HepG2 (cell line): Measurements from ENCODE around the gene MTHFD1L. TPM values are rescaled to one million over a fixed set of nuclear protein-coding genes. Genes with fewer than 3 reads are reported as not detected.
A peak's percentile ranks its signal among the peaks of the same experiment; 100 is the strongest.

Source experiments
- ATAC-seq: fragments of 200-7000 bp; cut with Tn5 transposase; 3 replicates; pipeline ENCODE4 v1.9.1; 2020; ENCODE audit warnings: mild to moderate bottlenecking, moderate library complexity
- BruUV-seq: library from RNA; stranded (reverse); fragments of 400-500 nt; replicated peaks from 2 replicates; lab custom pipeline; 2021; lab: Mats Ljungman, UMichigan
- CTCF ChIA-PET: fragments of 300-600 bp; formaldehyde crosslinking; extraction: SDS; loops from one replicate; lab custom pipeline; 2021; ENCODE audit warnings: low total read pairs, inconsistent platforms, low intra/inter-chr PET ratio; lab: Yijun Ruan, JAX
- POLR2A ChIA-PET: fragments of 350-600 bp; sonication (Branson Sonifier 250); formaldehyde crosslinking; loops from one replicate; lab custom pipeline; 2020; ENCODE audit warnings: antibody characterized with exemption, inconsistent platforms; lab: Yijun Ruan, JAX
- DNase-seq: peaks from one replicate; pipeline ENCODE4 v3.0.0-alpha.2; 2015; ENCODE audit warnings: low spot score
- FAIRE-seq: peaks from 3 replicates; lab custom pipeline; 2011; peaks lifted over from hg19 to GRCh38; lab: Jason Lieb, UNC
- H2AFZ ChIP-seq: one replicate; pipeline ENCODE4 v1.6.1; 2011; ENCODE audit warnings: low read length, inconsistent platforms
- H3K27ac ChIP-seq: fragments of 300-600 bp; 3 replicates; pipeline ENCODE4 v1.8.0; 2011; ENCODE audit warnings: mixed run types, mild to moderate bottlenecking, mixed read lengths, low read length, inconsistent platforms; ENCODE audit not compliant: insufficient read depth; ENCODE audit errors: extremely low read length
- H3K27me3 ChIP-seq, 2 experiments: fragments of 200-600 bp in 1 of 2; 2 replicates in 1 of 2; 3 replicates in 1 of 2; pipeline versions ENCODE4 v1.6.0 to v1.8.0; 2011; ENCODE audit warnings: low read length in 2 of 2, mild to moderate bottlenecking in 2 of 2, moderate library complexity in 2 of 2, inconsistent platforms in 1 of 2; ENCODE audit not compliant: insufficient read depth in 2 of 2, control insufficient read depth in 1 of 2
- H3K36me3 ChIP-seq, 2 experiments: fragments of 200-600 bp in 1 of 2; replicated peaks in 1 of 2; 2 replicates in 1 of 2; 3 replicates in 1 of 2; pipeline versions ENCODE4 v1.5.1 to v1.8.0; 2011; ENCODE audit warnings: low read length in 2 of 2, inconsistent platforms in 1 of 2; ENCODE audit not compliant: insufficient read depth in 2 of 2, control insufficient read depth in 1 of 2
- H3K4me1 ChIP-seq: 2 replicates; pipeline ENCODE4 v1.5.1; 2012; ENCODE audit warnings: low read length, inconsistent platforms; ENCODE audit not compliant: insufficient read depth
- H3K4me2 ChIP-seq: 2 replicates; pipeline ENCODE4 v1.6.0; 2011; ENCODE audit warnings: low read depth, low read length, inconsistent platforms
- H3K4me3 ChIP-seq, 3 experiments: fragments of 200-600 bp in 1 of 3; sonication (generic), shearing (Covaris generic) in 1 of 3; replicated peaks in 1 of 3; 2 replicates each; pipeline ENCODE4 v1.5.1; 2011 to 2016; ENCODE audit warnings: low read length in 3 of 3, inconsistent platforms in 2 of 3, low read depth in 2 of 3, mild to moderate bottlenecking in 2 of 3, control low read depth in 1 of 3, mixed read lengths in 1 of 3; ENCODE audit not compliant: insufficient read depth in 1 of 3
- H3K79me2 ChIP-seq: one replicate; pipeline ENCODE4 v1.6.1; 2011; ENCODE audit warnings: low read length, inconsistent platforms; ENCODE audit not compliant: insufficient read depth
- H3K9ac ChIP-seq: 2 replicates; pipeline ENCODE4 v1.6.0; 2011; ENCODE audit warnings: mild to moderate bottlenecking, low read depth, low read length, inconsistent platforms; ENCODE audit not compliant: insufficient read depth
- H3K9me3 ChIP-seq: 2 replicates; pipeline ENCODE4 v1.5.1; 2012; ENCODE audit warnings: mild to moderate bottlenecking, low read length
- H4K20me1 ChIP-seq: 2 replicates; pipeline ENCODE4 v1.6.0; 2011; ENCODE audit warnings: inconsistent platforms, mild to moderate bottlenecking, low read length, moderate library complexity; ENCODE audit not compliant: insufficient read depth
- MTF2 ChIP-seq: sonication (generic); formaldehyde crosslinking; IDR thresholded peaks from 2 replicates; pipeline ENCODE4 v1.5.0; 2020; ENCODE audit warnings: missing genetic modification reagents, borderline replicate concordance
- SP1 ChIP-seq, 2 experiments: fragments of 450-650 bp in 1 of 2; sonication (generic) in 1 of 2; formaldehyde crosslinking in 1 of 2; IDR thresholded peaks; 2 replicates each; pipeline versions ENCODE4 v1.4.0 to v1.6.1; 2016 to 2020; ENCODE audit warnings: missing genetic modification reagents in 1 of 2
- ZNF121 ChIP-seq: sonication (generic); formaldehyde crosslinking; IDR thresholded peaks from 2 replicates; pipeline ENCODE4 v1.5.0; 2020; ENCODE audit warnings: mild to moderate bottlenecking, missing genetic modification reagents
- WGBS: methylation state at CpG from one replicate; pipeline ENCODE4 v1.1.6; 2017; ENCODE audit warnings: low lambda C conversion rate; 5-methylcytosine and 5-hydroxymethylcytosine counted together
- in situ Hi-C: cut with HindIII; loops from 2 replicates; pipeline ENCODE4 v1.10.0; 2017; ENCODE audit warnings: low pct_unique_long_range_greater_than_20kb; ENCODE audit not compliant: extremely low pct_ligation_motif_present
- intact Hi-C: fragments of 100-400 bp; cut with micrococcal nuclease; formaldehyde crosslinking; loops from one replicate; pipeline ENCODE4 v1.10.0; 2022; ENCODE audit not compliant: unreplicated experiment
- polyA plus RNA-seq, 8 experiments: library from polyadenylated mRNA; depleted of rRNA in 3 of 8; stranded (reverse) in 7 of 8; unstranded in 1 of 8; fragments of >200 nt; fragmentation: Illumina TruSeq in 4 of 8; extraction: Trizol in 4 of 8; gene quantifications; 2 replicates each; pipeline versions ENCODE4 v1.2.1 to v1.2.3, GENCODE V29; 2011 to 2016; ENCODE audit warnings: low read depth in 4 of 8, missing spikeins in 1 of 8, mixed read lengths in 1 of 8; ENCODE audit not compliant: insufficient read depth in 1 of 8
- total RNA-seq, 5 experiments: library from RNA; depleted of rRNA; stranded (reverse); fragments of >200 nt; fragmentation: Illumina TruSeq; extraction: Trizol; gene quantifications; 2 replicates each; pipeline ENCODE4 v1.2.3, GENCODE V29; 2016; ENCODE audit warnings: low read depth in 1 of 5
- TF ChIP-seq, protein P1 (sequence below): sonication (generic); formaldehyde crosslinking; conservative IDR thresholded peaks from 2 replicates; pipeline ENCODE4 v1.4.0; 2020; ENCODE audit warnings: missing genetic modification reagents
- TF ChIP-seq, protein P2 (sequence below): sonication (generic); formaldehyde crosslinking; IDR thresholded peaks from 2 replicates; pipeline ENCODE4 v1.5.0; 2020; ENCODE audit warnings: mild to moderate bottlenecking, missing genetic modification reagents

Gene MTHFD1L
- total and polyA plus RNA-seq, 2 of the 13 experiments (the other 11 are each of a cell fraction or from before 2014, with no cell fraction given), result 24.0 to 39.6 TPM

DNA sequence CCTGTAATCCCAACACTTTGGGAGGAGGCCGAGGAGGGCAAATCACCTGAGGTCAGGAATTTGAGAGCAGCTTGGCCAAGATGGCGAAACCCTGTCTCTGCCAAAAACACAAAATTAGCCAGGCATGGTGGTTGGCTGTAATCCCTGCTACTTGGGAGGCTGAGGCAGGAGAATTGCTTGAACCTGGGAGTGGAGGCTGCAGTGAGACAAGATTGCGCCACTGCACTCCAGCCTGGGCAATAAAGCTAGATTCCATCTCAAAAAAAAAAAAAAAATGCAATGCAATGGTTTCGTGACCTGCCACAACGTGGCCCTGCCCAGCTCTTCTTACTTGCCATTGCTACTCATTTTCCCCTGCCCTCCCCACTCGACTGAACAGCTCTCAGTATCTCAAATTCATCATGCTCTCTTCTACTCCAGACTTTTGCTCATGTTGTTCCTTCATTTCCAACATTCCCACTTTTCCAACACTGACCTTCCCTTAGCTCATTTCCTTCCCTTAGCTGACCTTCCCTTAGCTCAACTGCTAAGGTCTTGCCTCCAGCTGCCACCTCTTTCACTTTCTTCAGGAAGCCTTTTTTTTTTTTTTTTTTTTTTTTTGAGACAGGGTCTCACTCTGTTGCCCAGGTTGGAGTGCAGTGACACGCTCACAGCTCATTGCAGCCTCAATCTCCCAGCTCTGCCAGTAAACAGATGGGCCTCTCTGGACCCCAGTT, 2.1 kb upstream of the MTHFD1L start:
- no peak overlapping the region for H3K4me3 ChIP-seq
- peaks cover 18% of the 10 kb centered on the region for H3K79me2 ChIP-seq
- no peak for DNase-seq
- in situ Hi-C loops (no loop called here), intact Hi-C loops (no loop called here)
- H4K20me1 ChIP-seq, result peaks cover 8% of the 10 kb centered on the region; the same call in 1 of the 2 replicates
- WGBS, result 52% methylated on average over 7 of the region's 7 CpGs
- no peak overlapping the region for H3K4me2 ChIP-seq
- ChIA-PET POLR2A (interaction anchor here (0.7 kb wide), 1 partner anchor 13 kb away, joined by 4 read pairs; no protein-coding TSS in a partner anchor), CTCF (no interaction called here)
- BruUV-seq, result no TSS peak
- H3K27me3 ChIP-seq, result no peaks in the 10 kb centered on the region; a peak in 1 of 5 replicates
- no peak overlapping the region for H3K9ac ChIP-seq
- no peaks in the 10 kb centered on the region for H3K9me3 ChIP-seq
- no peak overlapping the region for H3K27ac ChIP-seq
- H3K36me3 ChIP-seq, result no peaks in the 10 kb centered on the region
- TF ChIP-seq SP1 (IDR thresholded peaks at IDR 0.05), result no peak
- no peak for TF ChIP-seq SP1 (CRISPR knock-in tag; IDR thresholded peaks at IDR 0.05)
- peak; percentile 30; the same call in 1 of the 2 replicates for TF ChIP-seq ZNF121 (CRISPR knock-in tag)
- TF ChIP-seq, protein P1, sequence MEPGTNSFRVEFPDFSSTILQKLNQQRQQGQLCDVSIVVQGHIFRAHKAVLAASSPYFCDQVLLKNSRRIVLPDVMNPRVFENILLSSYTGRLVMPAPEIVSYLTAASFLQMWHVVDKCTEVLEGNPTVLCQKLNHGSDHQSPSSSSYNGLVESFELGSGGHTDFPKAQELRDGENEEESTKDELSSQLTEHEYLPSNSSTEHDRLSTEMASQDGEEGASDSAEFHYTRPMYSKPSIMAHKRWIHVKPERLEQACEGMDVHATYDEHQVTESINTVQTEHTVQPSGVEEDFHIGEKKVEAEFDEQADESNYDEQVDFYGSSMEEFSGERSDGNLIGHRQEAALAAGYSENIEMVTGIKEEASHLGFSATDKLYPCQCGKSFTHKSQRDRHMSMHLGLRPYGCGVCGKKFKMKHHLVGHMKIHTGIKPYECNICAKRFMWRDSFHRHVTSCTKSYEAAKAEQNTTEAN (CRISPR knock-in tag), result no peak
- TF ChIP-seq MTF2 (CRISPR knock-in tag), result no peak
- TF ChIP-seq, protein P2, sequence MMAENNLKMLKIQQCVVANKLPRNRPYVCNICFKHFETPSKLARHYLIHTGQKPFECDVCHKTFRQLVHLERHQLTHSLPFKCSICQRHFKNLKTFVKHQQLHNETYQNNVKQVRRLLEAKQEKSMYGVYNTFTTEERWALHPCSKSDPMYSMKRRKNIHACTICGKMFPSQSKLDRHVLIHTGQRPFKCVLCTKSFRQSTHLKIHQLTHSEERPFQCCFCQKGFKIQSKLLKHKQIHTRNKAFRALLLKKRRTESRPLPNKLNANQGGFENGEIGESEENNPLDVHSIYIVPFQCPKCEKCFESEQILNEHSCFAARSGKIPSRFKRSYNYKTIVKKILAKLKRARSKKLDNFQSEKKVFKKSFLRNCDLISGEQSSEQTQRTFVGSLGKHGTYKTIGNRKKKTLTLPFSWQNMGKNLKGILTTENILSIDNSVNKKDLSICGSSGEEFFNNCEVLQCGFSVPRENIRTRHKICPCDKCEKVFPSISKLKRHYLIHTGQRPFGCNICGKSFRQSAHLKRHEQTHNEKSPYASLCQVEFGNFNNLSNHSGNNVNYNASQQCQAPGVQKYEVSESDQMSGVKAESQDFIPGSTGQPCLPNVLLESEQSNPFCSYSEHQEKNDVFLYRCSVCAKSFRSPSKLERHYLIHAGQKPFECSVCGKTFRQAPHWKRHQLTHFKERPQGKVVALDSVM (CRISPR knock-in tag), result peak; percentile 65; the same call in 1 of the 2 replicates
- no peak for ATAC-seq
- H2AFZ ChIP-seq, result no peak overlapping the region
- FAIRE-seq, result no peak
- peaks cover 23% of the 10 kb centered on the region for H3K4me1 ChIP-seq
